Measurements from ENCODE around the gene LRRC26. TPM values are rescaled to one million over a fixed set of nuclear protein-coding genes. Genes with fewer than 3 reads are reported as not detected.
A peak's percentile ranks its signal among the peaks of the same experiment; 100 is the strongest.

Gene LRRC26
- total RNA-seq, 2 donors from 2014 or later = not detected

GRCh38 chr9:137184881-137185660 is 15.2 kb upstream of the LRRC26 start:
- H3K9me3 Mint-ChIP-seq = no peaks in the 10 kb centered on the region
- H3K36me3 Mint-ChIP-seq = peaks cover 6% of the 10 kb centered on the region
- no peaks in the 10 kb centered on the region for H3K27me3 Mint-ChIP-seq
- no peak for DNase-seq (ENCODE audit: low spot score)
- no peak overlapping the region for H3K4me3 Mint-ChIP-seq
- H3K4me1 Mint-ChIP-seq (ENCODE audit: low read depth in 2 of 2) = peaks cover 13 to 23% of the 10 kb centered on the region in 2 donors
- H3K27ac Mint-ChIP-seq = no peak overlapping the region
- ATAC-seq = no peak

GRCh38 chr9:137183980-137184595 is 14.2 kb upstream of the LRRC26 start:
- Mint-ChIP-seq H3K4me3 (no peak overlapping the region), H3K27me3 (no peaks in the 10 kb centered on the region)
- DNase-seq (ENCODE audit: low spot score) = no peak

GRCh38 chr9:137182836-137183235 is 13.0 kb upstream of the LRRC26 start:
- Mint-ChIP-seq H3K4me3 (no peak overlapping the region), H3K4me1 (ENCODE audit: low read depth in 2 of 2) (peaks cover 13 to 20% of the 10 kb centered on the region in 2 donors), H3K27me3 (no peaks in the 10 kb centered on the region), H3K27ac (no peak overlapping the region), H3K9me3 (no peaks in the 10 kb centered on the region), H3K36me3 (peaks cover 6% of the 10 kb centered on the region)
- no peak for ATAC-seq
- DNase-seq (ENCODE audit: low spot score) = no peak

More at GRCh38 chr9:137183980-137184595, 14.2 kb upstream of the LRRC26 start:
- no peak for ATAC-seq
- H3K4me1 Mint-ChIP-seq (ENCODE audit: low read depth in 2 of 2) = peaks cover 13 to 22% of the 10 kb centered on the region in 2 donors
- H3K27ac Mint-ChIP-seq = no peak overlapping the region
- H3K9me3 Mint-ChIP-seq = no peaks in the 10 kb centered on the region
- peaks cover 6% of the 10 kb centered on the region for H3K36me3 Mint-ChIP-seq

- Mint-ChIP-seq H3K4me1 (ENCODE audit: low read depth in 2 of 2) (peaks cover 7 to 15% of the 10 kb centered on the region in 2 donors), H3K27me3 (no peaks in the 10 kb centered on the region), H3K9me3 (no peaks in the 10 kb centered on the region), H3K36me3 (peaks cover 6% of the 10 kb centered on the region), H3K27ac (no peak overlapping the region), H3K4me3 (no peak overlapping the region)
- DNase-seq (ENCODE audit: low spot score) = no peak
- ATAC-seq = peak in 1 of 2 donors; percentile 6
These were observed 11.8 kb upstream of the LRRC26 start for GRCh38 chr9:137181680-137182079.

GRCh38 chr9:137180491-137180890 is 10.6 kb upstream of the LRRC26 start:
- no peak for DNase-seq (ENCODE audit: low spot score)
- Mint-ChIP-seq H3K9me3 (no peaks in the 10 kb centered on the region), H3K27ac (no peak overlapping the region), H3K4me3 (no peak overlapping the region), H3K4me1 (ENCODE audit: low read depth in 2 of 2) (peaks cover 7 to 15% of the 10 kb centered on the region in 2 donors), H3K36me3 (peaks cover 6% of the 10 kb centered on the region), H3K27me3 (no peaks in the 10 kb centered on the region)
- no peak for ATAC-seq

- H3K4me3 Mint-ChIP-seq = no peak overlapping the region
- H3K4me1 Mint-ChIP-seq (ENCODE audit: low read depth in 2 of 2) = peaks cover 7 to 15% of the 10 kb centered on the region in 2 donors
- DNase-seq (ENCODE audit: low spot score) (no peak), ATAC-seq (no peak)
- no peaks in the 10 kb centered on the region for H3K27me3 Mint-ChIP-seq
- H3K9me3 Mint-ChIP-seq = no peaks in the 10 kb centered on the region
- no peak overlapping the region for H3K27ac Mint-ChIP-seq
- peaks cover 6% of the 10 kb centered on the region for H3K36me3 Mint-ChIP-seq
These were observed 9.9 kb upstream of the LRRC26 start for GRCh38 chr9:137179761-137180160.

GRCh38 chr9:137178939-137179630 is 9.2 kb upstream of the LRRC26 start:
- Mint-ChIP-seq H3K9me3 (no peaks in the 10 kb centered on the region), H3K4me1 (ENCODE audit: low read depth in 2 of 2) (peaks cover 2 to 11% of the 10 kb centered on the region in 2 donors), H3K36me3 (peaks cover 3% of the 10 kb centered on the region), H3K27me3 (no peaks in the 10 kb centered on the region), H3K27ac (no peak overlapping the region), H3K4me3 (no peak overlapping the region)
- ATAC-seq (no peak), DNase-seq (ENCODE audit: low spot score) (no peak)

GRCh38 chr9:137178201-137178938 is 8.5 kb upstream of the LRRC26 start:
- no peaks in the 10 kb centered on the region for H3K9me3 Mint-ChIP-seq
- DNase-seq (ENCODE audit: low spot score) (no peak), ATAC-seq (no peak)
- no peaks in the 10 kb centered on the region for H3K36me3 Mint-ChIP-seq
- H3K27me3 Mint-ChIP-seq = no peaks in the 10 kb centered on the region
- no peak overlapping the region for H3K27ac Mint-ChIP-seq
- H3K4me1 Mint-ChIP-seq (ENCODE audit: low read depth in 2 of 2) = peaks cover 0 to 10% of the 10 kb centered on the region in 2 donors
- no peak overlapping the region for H3K4me3 Mint-ChIP-seq

- no peak for DNase-seq (ENCODE audit: low spot score)
- H3K36me3 Mint-ChIP-seq = no peaks in the 10 kb centered on the region
These were observed 6.7 kb upstream of the LRRC26 start for GRCh38 chr9:137176302-137177182.

GRCh38 chr9:137175345-137175961 is 5.6 kb upstream of the LRRC26 start:
- H3K9me3 Mint-ChIP-seq = no peaks in the 10 kb centered on the region
- H3K4me1 Mint-ChIP-seq (ENCODE audit: low read depth in 2 of 2) = peaks cover 0 to 6% of the 10 kb centered on the region in 2 donors
- ATAC-seq = no peak
- no peak for DNase-seq (ENCODE audit: low spot score)
- no peaks in the 10 kb centered on the region for H3K36me3 Mint-ChIP-seq
- H3K27ac Mint-ChIP-seq = no peak overlapping the region
- no peak overlapping the region for H3K4me3 Mint-ChIP-seq
- peaks cover 0 to 3% of the 10 kb centered on the region in 2 donors for H3K27me3 Mint-ChIP-seq

More at GRCh38 chr9:137176302-137177182, 6.7 kb upstream of the LRRC26 start:
- no peaks in the 10 kb centered on the region for H3K9me3 Mint-ChIP-seq
- H3K4me1 Mint-ChIP-seq (ENCODE audit: low read depth in 2 of 2) = peaks cover 0 to 6% of the 10 kb centered on the region in 2 donors
- ATAC-seq = no peak
- H3K27me3 Mint-ChIP-seq = peaks cover 0 to under 1% of the 10 kb centered on the region in 2 donors
- no peak overlapping the region for H3K4me3 Mint-ChIP-seq
- no peak overlapping the region for H3K27ac Mint-ChIP-seq

- Mint-ChIP-seq H3K27ac (no peak overlapping the region), H3K4me1 (ENCODE audit: low read depth in 2 of 2) (peaks cover 0 to 6% of the 10 kb centered on the region in 2 donors), H3K4me3 (no peak overlapping the region), H3K9me3 (no peaks in the 10 kb centered on the region), H3K27me3 (peaks cover 0 to 4% of the 10 kb centered on the region in 2 donors), H3K36me3 (no peaks in the 10 kb centered on the region)
- ATAC-seq (no peak), DNase-seq (ENCODE audit: low spot score) (no peak)
These were observed 5.0 kb upstream of the LRRC26 start for GRCh38 chr9:137174722-137175293.

Measured in natural killer cell treated with Interleukin-12 subunit alpha and Interleukin-12 subunit beta and Interleukin-15 and Interleukin-18, amount 100 ng/mL, for 72 hours (primary cell).